ENCODE results near the gene ARHGAP24.

- TF ChIP-seq CTCF (IDR thresholded peaks at IDR 0.05; ENCODE audit: low read depth, low read length, missing input control) = no peak
- no peak for TF ChIP-seq GABPA (IDR thresholded peaks at IDR 0.05 in 1 of 2, conservative IDR thresholded peaks at IDR 0.05 in 1 of 2)
- TF ChIP-seq REST (IDR thresholded peaks at IDR 0.05) = no peak
- TF ChIP-seq TAF1 (conservative IDR thresholded peaks at IDR 0.05) = no peak
Observed at GRCh38 chr4:85919200-85919887, 444.4 kb downstream of the ARHGAP24 start.

Data from liver (tissue), 3 donors.